Neural progenitor cell (in vitro differentiated cells): Measurements from ENCODE around the gene AOX1.

ENCODE experiments used
- CTCF ChIP-seq: fragments of 200-600 bp; sonication (generic); IDR thresholded peaks from 2 replicates; pipeline ENCODE4 v1.5.1; 2017; ENCODE audit warnings: antibody characterized with exemption, mild to moderate bottlenecking
- EZH2 ChIP-seq: fragments of 200-600 bp; sonication (generic); IDR thresholded peaks from 2 replicates; pipeline ENCODE4 v1.6.1; 2017; ENCODE audit warnings: antibody characterized with exemption, mild to moderate bottlenecking, moderate library complexity

- no peak for TF ChIP-seq CTCF
- no peak for TF ChIP-seq EZH2
Observed at GRCh38 chr2:200661477-200661876, 75.7 kb downstream of the AOX1 start.
